Mucosa of stomach (tissue), 1 donor: ENCODE results near the gene BBS1.
"Not testable (repeated sequence)": the region's sequence is repeated elsewhere in the genome, so short reads cannot be mapped to it uniquely, and the experiment has no call there.

Source experiments
- H3K27me3 ChIP-seq: one replicate; pipeline ENCODE4 v1.7.0; 2013; ENCODE audit warnings: mild to moderate bottlenecking, low read length; ENCODE audit not compliant: control insufficient read depth, insufficient read depth
- H3K36me3 ChIP-seq: one replicate; pipeline ENCODE4 v1.7.0; 2013; ENCODE audit warnings: low read length; ENCODE audit not compliant: control insufficient read depth, insufficient read depth
- H3K4me1 ChIP-seq: one replicate; pipeline ENCODE4 v1.7.0; 2013; ENCODE audit warnings: mild to moderate bottlenecking, low read length; ENCODE audit not compliant: control insufficient read depth, insufficient read depth
- H3K4me3 ChIP-seq: one replicate; pipeline ENCODE4 v1.7.0; 2013; ENCODE audit warnings: low read length
- H3K9ac ChIP-seq: one replicate; pipeline ENCODE4 v1.7.0; 2013; ENCODE audit warnings: mild to moderate bottlenecking, low read length, moderate library complexity
- H3K9me3 ChIP-seq: one replicate; pipeline ENCODE4 v1.7.0; 2013; ENCODE audit warnings: mild to moderate bottlenecking, low read length, moderate library complexity; ENCODE audit not compliant: control insufficient read depth
- donor health status: Pancreatic carcinoma.

BBS1 gene

DNA sequence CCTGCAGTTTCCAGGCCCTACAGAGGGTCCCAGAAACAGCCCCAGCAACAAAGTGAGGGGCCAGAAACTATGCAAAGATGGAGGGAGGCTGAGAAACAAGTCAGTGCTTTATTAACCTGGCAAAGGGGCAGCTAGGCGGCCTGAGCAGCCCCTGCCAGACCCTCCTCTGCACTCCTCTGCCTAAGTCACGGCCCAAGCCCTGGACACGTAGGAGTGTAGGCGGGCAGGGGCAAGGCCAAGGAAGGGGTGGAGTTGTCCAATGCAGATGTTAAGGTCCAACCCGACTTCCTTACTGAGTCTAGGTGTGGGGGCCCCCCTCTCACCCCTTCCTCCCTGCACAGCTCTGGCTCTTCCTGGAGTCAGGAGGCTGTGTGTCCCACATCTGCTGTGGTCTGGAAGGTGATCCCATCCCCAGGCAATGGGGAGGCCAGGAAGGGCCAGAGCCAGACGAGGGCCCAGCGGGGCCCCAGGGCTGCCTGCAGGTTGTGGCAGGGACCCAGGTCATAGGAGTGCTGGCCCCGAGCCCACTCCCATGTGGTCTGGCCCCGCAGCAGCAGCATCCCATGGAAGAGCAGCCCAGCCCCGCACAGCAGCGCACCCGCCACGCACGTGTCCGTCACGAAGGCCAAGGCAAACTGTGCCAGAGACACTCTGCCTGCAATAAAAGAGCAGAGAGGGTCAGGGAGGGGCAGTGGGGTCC lies 28.9 kb downstream of the BBS1 start:
- H3K36me3 ChIP-seq: no peaks in the 10 kb centered on the region
- H3K9me3 ChIP-seq: no peaks in the 10 kb centered on the region
- H3K4me3 ChIP-seq: no peak overlapping the region
- H3K4me1 ChIP-seq: peaks cover 4% of the 10 kb centered on the region
- no peak overlapping the region for H3K9ac ChIP-seq
- no peaks in the 10 kb centered on the region for H3K27me3 ChIP-seq

DNA sequence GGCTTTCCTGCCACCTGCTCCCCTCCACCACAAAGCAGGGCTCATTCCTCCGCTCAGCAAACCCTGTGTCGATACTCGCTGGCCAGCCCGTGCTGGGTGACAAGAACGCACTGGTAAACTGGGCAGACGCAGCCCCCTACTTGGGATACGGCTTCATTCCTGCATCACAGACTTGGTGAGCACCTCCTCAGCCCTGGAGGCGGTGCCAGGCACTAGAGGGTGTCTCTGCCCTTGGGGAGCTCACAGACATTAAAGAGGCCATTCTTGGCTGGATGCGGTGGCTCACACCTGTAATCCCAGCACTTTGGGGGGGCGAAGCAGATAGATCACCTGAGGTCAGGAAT lies 29.4 kb downstream of the BBS1 start:
- Histone ChIP-seq H3K36me3 (no peaks in the 10 kb centered on the region), H3K4me3 (no peak overlapping the region), H3K9me3 (no peaks in the 10 kb centered on the region), H3K4me1 (peaks cover 5% of the 10 kb centered on the region), H3K27me3 (no peaks in the 10 kb centered on the region), H3K9ac (no peak overlapping the region)

DNA sequence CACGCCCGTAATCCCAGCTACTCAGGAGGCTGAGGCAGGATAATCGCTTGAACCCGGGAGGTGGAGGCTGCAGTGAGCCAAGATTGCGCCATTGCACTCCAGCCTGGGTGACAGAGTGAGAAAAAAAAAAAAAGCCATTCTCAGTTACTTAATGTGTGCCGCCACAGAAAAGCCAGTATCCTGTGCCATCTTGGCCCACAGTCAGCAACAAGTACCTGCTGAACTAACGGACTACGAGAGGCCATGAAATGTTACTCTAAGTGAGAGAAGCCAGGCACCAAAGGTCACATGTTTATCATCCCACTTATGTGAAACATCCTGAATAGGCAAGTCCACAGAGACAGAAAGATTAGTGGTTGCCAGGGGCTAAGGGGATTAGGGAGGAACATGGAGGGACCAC lies 30.2 kb downstream of the BBS1 start:
- not testable (repeated sequence) for H3K9ac ChIP-seq, H3K4me3 ChIP-seq, H3K4me1 ChIP-seq, H3K36me3 ChIP-seq, H3K27me3 ChIP-seq, H3K9me3 ChIP-seq

DNA sequence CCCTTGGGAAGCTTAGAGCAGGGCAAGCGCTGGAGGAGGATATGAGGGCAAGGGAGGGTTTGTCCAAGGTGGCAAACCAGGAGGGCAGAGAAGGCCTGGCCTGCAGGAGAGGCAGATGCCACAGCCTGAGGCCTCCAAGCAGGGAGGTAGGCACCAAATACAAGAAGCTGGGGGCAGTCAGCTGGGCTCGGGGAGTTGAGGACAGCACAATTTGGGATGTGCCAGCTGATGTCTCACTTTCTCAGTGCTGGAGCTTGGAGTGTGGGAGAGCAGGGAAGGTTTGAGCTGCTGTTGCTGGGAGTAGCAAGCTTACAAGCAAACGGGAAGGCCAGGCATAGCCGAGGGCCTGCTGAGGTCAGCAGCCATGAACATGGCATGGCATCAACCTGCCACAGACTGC lies 31.5 kb downstream of the BBS1 start:
- peaks cover 7% of the 10 kb centered on the region for H3K27me3 ChIP-seq
- no peaks in the 10 kb centered on the region for H3K36me3 ChIP-seq
- H3K4me3 ChIP-seq: no peak overlapping the region
- H3K9me3 ChIP-seq: no peaks in the 10 kb centered on the region
- H3K9ac ChIP-seq: no peak overlapping the region
- H3K4me1 ChIP-seq: peaks cover 12% of the 10 kb centered on the region

DNA sequence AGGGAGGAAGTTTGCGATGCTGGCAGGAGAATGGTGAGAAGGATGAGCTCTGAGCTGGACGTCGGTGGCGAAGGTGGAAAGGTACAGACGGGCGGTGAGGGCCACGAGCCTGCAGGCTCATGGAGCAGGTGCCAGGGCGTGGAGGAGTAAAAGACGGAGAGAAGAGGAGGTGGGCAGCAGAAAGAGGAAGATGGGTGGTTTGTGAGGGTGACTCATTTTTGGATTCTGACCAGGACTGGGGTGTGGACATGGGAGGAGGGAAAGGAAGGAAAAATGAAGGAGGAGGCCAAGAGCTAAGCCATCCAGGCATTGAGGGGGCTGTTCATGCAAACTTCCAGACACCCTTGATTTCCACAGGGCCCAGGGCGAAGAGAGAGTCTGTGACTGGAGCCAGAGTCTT lies 31.9 kb downstream of the BBS1 start:
- H3K36me3 ChIP-seq: no peaks in the 10 kb centered on the region
- H3K4me3 ChIP-seq: no peak overlapping the region
- H3K9ac ChIP-seq: no peak overlapping the region
- peaks cover 12% of the 10 kb centered on the region for H3K4me1 ChIP-seq
- peaks cover 11% of the 10 kb centered on the region for H3K27me3 ChIP-seq
- no peaks in the 10 kb centered on the region for H3K9me3 ChIP-seq

DNA sequence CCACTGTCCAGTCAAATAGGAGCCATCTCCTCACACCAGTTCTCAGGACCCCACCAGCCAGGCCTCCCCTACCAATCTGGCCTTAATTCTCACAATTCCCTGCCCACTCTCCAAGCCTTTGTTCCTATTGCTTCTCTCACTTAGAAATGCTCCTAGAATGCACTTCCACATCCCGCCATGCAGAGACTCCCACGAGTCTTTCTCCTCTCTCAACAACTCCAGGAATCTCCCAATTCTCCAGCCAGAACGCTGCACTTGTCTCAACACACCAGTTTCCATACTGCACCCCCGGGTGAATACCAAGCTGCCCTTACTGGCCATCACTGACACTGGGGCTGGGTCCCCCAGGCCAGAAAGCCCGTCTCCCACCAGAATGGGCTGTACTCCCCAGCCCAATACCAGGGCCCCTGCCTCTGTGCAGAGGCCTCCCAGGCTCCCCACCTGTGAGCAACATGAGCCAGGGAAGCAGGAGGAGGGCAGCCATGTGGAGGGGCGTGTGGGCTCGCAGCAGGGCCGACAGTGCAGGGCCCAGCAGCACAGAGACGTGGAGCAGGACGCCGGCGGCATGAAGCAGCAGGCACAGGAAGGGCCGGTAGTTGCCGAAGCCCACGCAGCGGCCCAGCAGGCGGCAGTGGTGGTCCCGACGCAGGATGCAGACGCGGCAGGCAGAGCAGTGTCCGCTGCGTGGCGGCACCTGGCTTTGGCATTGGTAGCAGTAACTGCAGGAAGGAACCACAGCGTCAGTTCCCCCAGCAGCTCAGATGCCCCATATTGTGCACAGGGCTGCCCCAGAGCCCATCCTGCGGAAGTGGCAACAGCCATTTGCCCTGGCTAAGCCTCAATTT lies 33.0 kb downstream of the BBS1 start:
- peaks cover 12% of the 10 kb centered on the region for H3K4me1 ChIP-seq
- H3K36me3 ChIP-seq: no peaks in the 10 kb centered on the region
- peak overlapping the region; percentile 8 for H3K9ac ChIP-seq
- no peaks in the 10 kb centered on the region for H3K9me3 ChIP-seq
- no peak overlapping the region for H3K4me3 ChIP-seq
- H3K27me3 ChIP-seq: peaks cover 11% of the 10 kb centered on the region

DNA sequence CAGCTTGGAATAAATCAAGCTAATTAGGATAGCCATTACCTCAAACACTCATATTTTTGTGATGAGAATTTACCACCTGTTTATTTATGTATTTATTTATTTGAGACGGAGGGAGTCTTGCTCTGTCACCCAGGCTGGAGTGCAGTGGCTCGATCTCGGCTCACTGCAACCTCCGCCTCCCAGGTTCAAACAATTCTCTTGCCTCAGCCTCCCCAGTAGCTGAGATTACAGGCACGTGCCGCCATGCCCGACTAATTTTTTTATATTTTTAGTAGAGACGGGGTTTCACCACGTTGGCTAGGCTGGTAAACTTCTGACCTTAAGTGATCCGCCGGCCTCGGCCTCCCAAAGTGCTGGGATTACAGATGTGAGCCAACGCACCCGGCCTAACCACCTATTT lies 34.5 kb downstream of the BBS1 start:
- Histone ChIP-seq H3K9ac (peak overlapping the region; percentile 79), H3K4me1 (peaks cover 12% of the 10 kb centered on the region), H3K27me3 (peaks cover 11% of the 10 kb centered on the region)
- not testable (repeated sequence) for H3K36me3 ChIP-seq, H3K4me3 ChIP-seq, H3K9me3 ChIP-seq

DNA sequence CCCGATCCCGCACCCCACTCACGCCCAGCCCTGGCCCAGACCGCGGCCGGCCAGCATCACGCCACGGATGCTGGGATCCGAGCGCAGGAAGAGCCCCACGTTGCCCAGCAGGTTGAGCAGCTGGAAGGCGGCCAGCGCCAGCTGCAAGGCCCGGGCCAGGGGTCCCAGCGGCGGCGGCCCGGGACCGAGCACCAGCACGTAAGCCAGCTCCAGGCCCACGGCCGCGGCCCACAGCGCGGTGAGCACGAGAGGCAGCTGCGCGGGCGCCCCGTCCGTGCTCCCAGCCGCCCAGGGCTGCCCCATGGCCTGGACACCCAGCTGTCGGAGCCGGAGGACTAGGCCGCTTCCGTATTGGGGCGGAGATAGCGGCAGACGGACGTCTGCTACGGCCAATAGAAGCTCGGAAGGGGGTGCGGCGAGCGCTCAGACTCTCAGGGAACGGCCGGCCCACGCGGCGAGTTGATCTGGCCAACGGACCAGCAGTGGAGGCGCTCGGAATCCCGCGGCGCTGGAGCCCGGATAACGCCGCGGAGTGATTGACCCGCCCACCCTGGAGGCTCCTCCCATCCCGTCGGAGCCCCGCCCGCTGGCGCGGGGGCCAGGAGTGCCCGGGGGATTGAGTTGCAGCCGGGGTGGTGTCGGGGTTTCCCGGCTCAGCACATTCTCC lies 35.4 kb downstream of the BBS1 start, which contains the start of gene ZDHHC24:
Gene ZDHHC24 (minus strand): TSS at position 348 of the 667 bp plus-strand sequence. CDS start 45 bp downstream, at position 303.
- Histone ChIP-seq H3K4me3 (peak within 1 kb of the TSS; percentile 61), H3K36me3 (no peaks in the 10 kb centered on the region), H3K27me3 (peaks cover 11% of the 10 kb centered on the region), H3K9me3 (no peaks in the 10 kb centered on the region), H3K9ac (peak within 1 kb of the TSS; percentile 79), H3K4me1 (peaks cover 12% of the 10 kb centered on the region)

DNA sequence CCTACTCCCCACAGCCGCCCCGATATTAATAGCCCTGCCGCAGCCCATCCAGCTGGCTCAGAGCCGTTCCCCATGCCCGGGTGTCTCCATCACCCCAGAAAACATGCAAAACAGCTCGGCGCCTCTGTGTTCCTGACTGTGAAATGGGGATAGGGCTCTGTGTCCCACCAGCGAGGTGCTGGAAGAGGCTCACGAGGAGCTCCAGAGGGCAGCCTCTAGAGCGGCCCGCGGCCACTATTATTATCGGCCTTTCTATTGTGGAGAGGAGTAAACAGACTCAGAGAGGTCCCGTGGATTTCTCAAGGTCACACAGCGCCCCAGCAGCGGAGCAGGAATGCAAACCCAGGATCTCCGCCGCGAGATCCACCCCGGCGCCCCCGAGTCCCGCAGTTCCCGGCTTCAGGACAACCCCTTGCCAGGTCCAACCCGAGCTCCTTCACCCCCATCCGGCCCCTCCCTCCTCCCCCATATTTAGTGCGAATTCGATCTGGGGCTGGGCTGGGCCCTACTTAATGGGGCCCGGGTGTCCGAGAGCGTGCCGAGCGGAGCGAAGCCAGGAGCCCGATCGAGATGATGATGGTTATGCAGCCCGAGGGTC lies 36.0 kb downstream of the BBS1 start, which contains the start of gene ACTN3:
Gene ACTN3 (plus strand): TSS at position 536 of the 598 bp plus-strand sequence. CDS start 35 bp downstream, at position 571.
- H3K27me3 ChIP-seq: peaks cover 11% of the 10 kb centered on the region
- no peaks in the 10 kb centered on the region for H3K9me3 ChIP-seq
- H3K4me1 ChIP-seq: peaks cover 12% of the 10 kb centered on the region

DNA sequence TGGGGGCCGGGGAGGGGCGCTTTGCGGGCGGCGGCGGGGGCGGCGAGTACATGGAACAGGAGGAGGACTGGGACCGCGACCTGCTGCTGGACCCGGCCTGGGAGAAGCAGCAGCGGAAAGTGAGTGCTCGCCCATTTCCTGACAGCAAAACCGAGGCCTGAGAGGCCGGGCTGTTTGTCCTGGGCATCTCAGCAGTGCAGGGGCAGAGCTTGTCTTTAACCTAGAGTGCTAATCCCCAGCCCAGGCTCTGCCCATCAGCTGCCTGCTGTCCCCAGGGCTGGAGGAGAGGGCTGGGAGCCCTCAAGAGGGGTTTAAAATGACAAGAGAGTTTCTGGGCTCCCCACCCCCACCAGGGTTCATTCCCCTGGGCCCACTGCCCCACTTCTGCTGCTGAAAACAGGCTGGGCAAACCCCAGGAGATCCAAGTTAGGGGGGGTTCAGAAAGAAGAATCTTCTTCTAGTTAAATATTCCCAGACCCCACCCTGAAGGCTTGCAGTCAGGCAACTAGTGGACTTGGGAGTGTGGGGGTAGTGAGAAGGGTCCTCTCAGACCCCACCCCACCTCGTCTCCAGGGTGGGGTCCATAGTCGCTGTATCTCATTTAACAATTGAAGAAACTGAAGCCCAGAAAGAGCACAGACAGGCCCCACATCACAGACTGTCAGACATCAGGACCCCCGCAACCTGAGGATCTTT lies 36.7 kb downstream of the BBS1 start:
- no peaks in the 10 kb centered on the region for H3K36me3 ChIP-seq
- no peaks in the 10 kb centered on the region for H3K9me3 ChIP-seq
- H3K4me1 ChIP-seq: peaks cover 12% of the 10 kb centered on the region
- no peak overlapping the region for H3K4me3 ChIP-seq
- peaks cover 11% of the 10 kb centered on the region for H3K27me3 ChIP-seq
- no peak overlapping the region for H3K9ac ChIP-seq

More for the DNA sequence above, 36.0 kb downstream of the BBS1 start, which contains the start of gene ACTN3:
- peak within 1 kb of the TSS; percentile 61 for H3K4me3 ChIP-seq
- no peaks in the 10 kb centered on the region for H3K36me3 ChIP-seq
- H3K9ac ChIP-seq: peak within 1 kb of the TSS; percentile 79

DNA sequence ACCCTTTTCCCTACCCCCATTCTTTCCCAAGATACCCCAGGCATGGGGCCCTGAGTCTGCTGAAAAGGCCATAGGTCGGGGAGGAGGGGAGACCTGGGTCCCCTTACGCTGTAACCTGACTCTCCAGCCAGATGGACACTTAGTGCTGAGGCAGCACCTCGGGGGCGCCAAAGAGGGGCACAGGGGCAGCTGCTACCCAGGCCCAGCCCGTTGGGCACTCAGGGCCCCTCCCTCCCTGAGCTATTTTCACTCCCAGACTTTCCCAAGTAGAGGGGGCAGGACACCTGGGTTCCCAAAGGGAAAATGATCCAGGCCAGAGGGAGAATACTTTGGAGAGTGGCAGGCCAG lies 37.2 kb downstream of the BBS1 start:
- Histone ChIP-seq H3K4me1 (peaks cover 12% of the 10 kb centered on the region), H3K36me3 (no peaks in the 10 kb centered on the region), H3K27me3 (peaks cover 11% of the 10 kb centered on the region), H3K9me3 (no peaks in the 10 kb centered on the region), H3K9ac (no peak overlapping the region), H3K4me3 (no peak overlapping the region)
